ENCODE data around the gene CD52. TPM values are rescaled to one million over a fixed set of nuclear protein-coding genes. Genes with fewer than 3 reads are reported as not detected.
"Not testable (repeated sequence)": the region's sequence is repeated elsewhere in the genome, so short reads cannot be mapped to it uniquely, and the experiment has no call there.

CD52 gene
- total and polyA plus RNA-seq, 2 of the 4 experiments (the other 2 are of a cell fraction): 1.6 TPM; not detected in 1

DNA sequence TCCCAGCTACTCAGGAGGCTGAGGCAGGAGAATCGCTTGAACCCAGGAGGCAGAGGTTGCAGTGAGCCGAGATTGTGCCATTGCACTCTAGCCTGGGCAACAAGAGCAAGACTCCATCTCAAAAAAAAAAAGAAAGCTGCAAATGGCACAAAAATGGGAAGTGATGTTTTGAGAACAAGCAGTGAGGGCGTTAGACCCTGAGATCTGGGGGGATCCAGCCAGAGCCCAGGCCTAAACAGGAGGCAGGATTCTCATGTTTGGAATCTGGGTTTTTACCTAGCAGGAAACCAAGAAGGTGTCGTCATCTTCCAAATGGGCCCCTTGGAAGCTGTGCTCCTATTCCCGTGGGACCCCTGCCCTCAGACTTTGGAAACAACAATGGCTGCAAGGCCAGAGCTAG lies 25.0 kb upstream of the CD52 start:
- DNase-seq; POLR2A ChIA-PET (ENCODE audit: unreplicated experiment); intact Hi-C loops (cut with micrococcal nuclease); H3K14ac ChIP-seq (replicated peaks; ENCODE audit: low read depth, low read length); H2BK20ac ChIP-seq (ENCODE audit: low read depth, low read length); BruUV-seq (replicated peaks); H2BK15ac ChIP-seq (ENCODE audit: low read depth, low read length); H4K20me1 ChIP-seq (ENCODE audit: insufficient read depth, low read length); ATAC-seq (ENCODE audit: low read depth); H3K4ac ChIP-seq (ENCODE audit: low read depth, low read length); H4K8ac ChIP-seq (ENCODE audit: low read depth in 2 of 2, low read length in 2 of 2); H3K9ac ChIP-seq (ENCODE audit: low read depth, low read length); H3K4me3 ChIP-seq (ENCODE audit: insufficient read depth, low read depth, low read length); H3K23ac ChIP-seq (ENCODE audit: low read depth, low read length); H3K4me2 ChIP-seq (ENCODE audit: low read depth, low read length); H3K4me1 ChIP-seq (ENCODE audit: control insufficient read depth, insufficient read depth, low read length); H3K18ac ChIP-seq (ENCODE audit: low read depth, low read length); H2AK5ac ChIP-seq (ENCODE audit: low read depth, low read length); H2BK120ac ChIP-seq (ENCODE audit: low read depth, low read length); H2AK9ac ChIP-seq (replicated peaks; ENCODE audit: low read depth, low read length, poor library complexity); H2BK5ac ChIP-seq (ENCODE audit: low read depth, low read length, poor library complexity, severe bottlenecking); H3K56ac ChIP-seq (ENCODE audit: extremely low read depth, insufficient read depth, low read length); H4K91ac ChIP-seq (ENCODE audit: insufficient read depth, low read depth, low read length); H3K9me3 ChIP-seq (ENCODE audit: control insufficient read depth, insufficient read depth, low read length); dilution Hi-C loops (cut with HindIII; ENCODE audit: low sequenced_read_pairs, unreplicated experiment); H3K36me3 ChIP-seq (ENCODE audit: control insufficient read depth, insufficient read depth, low read length); H2AFZ ChIP-seq (replicated peaks; ENCODE audit: low read length, poor library complexity); H3K27ac ChIP-seq (ENCODE audit: insufficient read depth, low read length); H4K5ac ChIP-seq (ENCODE audit: low read depth, low read length); in situ Hi-C loops (cut with MboI; ENCODE audit: low sequenced_read_pairs); H3K27me3 ChIP-seq (ENCODE audit: control insufficient read depth, insufficient read depth, low read length): not testable (repeated sequence)
- WGBS, 2 experiments (ENCODE audit: extremely low coverage in 2 of 2, insufficient read length in 1 of 2): 100% methylated on average over 2 of the region's 5 CpGs; no CpG with 5 or more reads in 1 of the 2 experiments
- H3K79me1 ChIP-seq (ENCODE audit: low read depth in 1 of 2, low read length in 2 of 2): peaks cover 0 to 10% of the 10 kb centered on the region in 2 experiments; a peak in 2 of 4 replicates
- peaks cover 11% of the 10 kb centered on the region for H3K9me1 ChIP-seq (ENCODE audit: insufficient read depth, low read length)
- CTCF ChIA-PET: interaction anchor here (0.6 kb wide), 1 partner anchor 28 kb away, joined by 3 read pairs; no protein-coding TSS in a partner anchor
